ENCODE measurements around the gene PFKFB4. TPM values are rescaled to one million over a fixed set of nuclear protein-coding genes. Genes with fewer than 3 reads are reported as not detected.
A peak's percentile ranks its signal among the peaks of the same experiment; 100 is the strongest.

PFKFB4 gene
- total and polyA plus RNA-seq, 10 of the 15 experiments (the other 5 are each of a cell fraction or from before 2014, with no cell fraction given) = 0.37 to 89.1 (median 5.2) TPM

- H3K4me3 ChIP-seq = peak overlapping the region; percentile 54; the same call in 1 of the 2 replicates
- intact Hi-C loops (cut with micrococcal nuclease; ENCODE audit: unreplicated experiment) = no loop called here
- POLR2A ChIA-PET = interaction anchor here (0.7 to 7.1 kb wide), 2 partner anchors 92 to 427 kb away, joined by 3 to 91 read pairs; a partner anchor contains a TSS
- H2AFZ ChIP-seq (ENCODE audit: control insufficient read depth, low read depth, low read length) = no peak overlapping the region; the same call in 1 of the 2 replicates
- SMC1A ChIA-PET (ENCODE audit: uncharacterized antibody, unreplicated experiment) = interaction anchor here (1.6 to 4.9 kb wide), 2 partner anchors 91 to 125 kb away, joined by 3 to 28 read pairs; no protein-coding TSS in a partner anchor
- no peak overlapping the region for H3K27ac ChIP-seq (ENCODE audit: control insufficient read depth, insufficient read depth)
- in situ Hi-C loops (cut with MboI) = no loop called here
- no peaks in the 10 kb centered on the region for H3K36me3 ChIP-seq (ENCODE audit: control insufficient read depth in 2 of 2, insufficient read depth in 2 of 2, low read length in 1 of 2)
- H3K9ac ChIP-seq (ENCODE audit: control insufficient read depth, insufficient read depth, low read length) = no peak overlapping the region
- ATAC-seq (no peak), DNase-seq (ENCODE audit: low read depth, low spot score) (no peak), FAIRE-seq (no peak)
- H3K79me2 ChIP-seq (ENCODE audit: control insufficient read depth, insufficient read depth, low read length) = peaks cover 3% of the 10 kb centered on the region
- H3K4me1 ChIP-seq (ENCODE audit: control insufficient read depth, insufficient read depth, low read length) = peaks cover 36% of the 10 kb centered on the region
- peak overlapping the region; percentile 52 for H3K4me2 ChIP-seq (ENCODE audit: control insufficient read depth, insufficient read depth)
- no peaks in the 10 kb centered on the region for H3K27me3 ChIP-seq (replicated peaks in 1 of 2; ENCODE audit: control insufficient read depth in 2 of 2, insufficient read depth in 2 of 2, low read length in 1 of 2)
- CTCF ChIA-PET = interaction anchor here (0.6 to 16.3 kb wide), 6 partner anchors 12 to 160 kb away, joined by 3 to 239 read pairs (median 20); partner anchors contain the start of genes CCDC51, NCKIPSD, SLC26A6 and TMA7
- BruUV-seq (replicated peaks) = no TSS peak
- 26% methylated on average over 21 of the region's 21 CpGs for WGBS (ENCODE audit: insufficient coverage, insufficient replicate concordance, low lambda C conversion rate, missing lambda C conversion rate)
- H3K9me3 ChIP-seq (replicated peaks; ENCODE audit: control insufficient read depth, insufficient read depth, low read length) = no peaks in the 10 kb centered on the region
- H4K20me1 ChIP-seq (ENCODE audit: control insufficient read depth, insufficient read depth) = no peaks in the 10 kb centered on the region
- RAD21 ChIA-PET (ENCODE audit: unreplicated experiment) = interaction anchor here (1.1 to 6.8 kb wide), 4 partner anchors 74 to 125 kb away, joined by 3 to 32 read pairs (median 10); partner anchors contain the start of gene SLC26A6
- TF ChIP-seq MLLT1 (IDR thresholded peaks at IDR 0.05) (no peak), E2F4 (IDR thresholded peaks at IDR 0.05; ENCODE audit: low read depth, low read length) (no peak), STAT1 (conservative IDR thresholded peaks at IDR 0.05) (no peak), BRCA1 (IDR thresholded peaks at IDR 0.05; ENCODE audit: low read depth, low read length) (no peak), GATAD2B (conservative IDR thresholded peaks at IDR 0.05; ENCODE audit: low read depth) (no peak), EZH2 (IDR thresholded peaks at IDR 0.05; ENCODE audit: borderline replicate concordance, control insufficient read depth, low read depth, low read length) (no peak), YY1 (IDR thresholded peaks at IDR 0.05; ENCODE audit: low read depth, low read length) (no peak), ZSCAN29 (IDR thresholded peaks at IDR 0.05) (no peak), ZNF274 (IDR thresholded peaks at IDR 0.05; ENCODE audit: insufficient read depth, insufficient read length) (no peak), YBX1 (IDR thresholded peaks at IDR 0.05) (no peak), TCF7 (IDR thresholded peaks at IDR 0.05; ENCODE audit: borderline replicate concordance) (no peak)
- TF ChIP-seq, protein P1, sequence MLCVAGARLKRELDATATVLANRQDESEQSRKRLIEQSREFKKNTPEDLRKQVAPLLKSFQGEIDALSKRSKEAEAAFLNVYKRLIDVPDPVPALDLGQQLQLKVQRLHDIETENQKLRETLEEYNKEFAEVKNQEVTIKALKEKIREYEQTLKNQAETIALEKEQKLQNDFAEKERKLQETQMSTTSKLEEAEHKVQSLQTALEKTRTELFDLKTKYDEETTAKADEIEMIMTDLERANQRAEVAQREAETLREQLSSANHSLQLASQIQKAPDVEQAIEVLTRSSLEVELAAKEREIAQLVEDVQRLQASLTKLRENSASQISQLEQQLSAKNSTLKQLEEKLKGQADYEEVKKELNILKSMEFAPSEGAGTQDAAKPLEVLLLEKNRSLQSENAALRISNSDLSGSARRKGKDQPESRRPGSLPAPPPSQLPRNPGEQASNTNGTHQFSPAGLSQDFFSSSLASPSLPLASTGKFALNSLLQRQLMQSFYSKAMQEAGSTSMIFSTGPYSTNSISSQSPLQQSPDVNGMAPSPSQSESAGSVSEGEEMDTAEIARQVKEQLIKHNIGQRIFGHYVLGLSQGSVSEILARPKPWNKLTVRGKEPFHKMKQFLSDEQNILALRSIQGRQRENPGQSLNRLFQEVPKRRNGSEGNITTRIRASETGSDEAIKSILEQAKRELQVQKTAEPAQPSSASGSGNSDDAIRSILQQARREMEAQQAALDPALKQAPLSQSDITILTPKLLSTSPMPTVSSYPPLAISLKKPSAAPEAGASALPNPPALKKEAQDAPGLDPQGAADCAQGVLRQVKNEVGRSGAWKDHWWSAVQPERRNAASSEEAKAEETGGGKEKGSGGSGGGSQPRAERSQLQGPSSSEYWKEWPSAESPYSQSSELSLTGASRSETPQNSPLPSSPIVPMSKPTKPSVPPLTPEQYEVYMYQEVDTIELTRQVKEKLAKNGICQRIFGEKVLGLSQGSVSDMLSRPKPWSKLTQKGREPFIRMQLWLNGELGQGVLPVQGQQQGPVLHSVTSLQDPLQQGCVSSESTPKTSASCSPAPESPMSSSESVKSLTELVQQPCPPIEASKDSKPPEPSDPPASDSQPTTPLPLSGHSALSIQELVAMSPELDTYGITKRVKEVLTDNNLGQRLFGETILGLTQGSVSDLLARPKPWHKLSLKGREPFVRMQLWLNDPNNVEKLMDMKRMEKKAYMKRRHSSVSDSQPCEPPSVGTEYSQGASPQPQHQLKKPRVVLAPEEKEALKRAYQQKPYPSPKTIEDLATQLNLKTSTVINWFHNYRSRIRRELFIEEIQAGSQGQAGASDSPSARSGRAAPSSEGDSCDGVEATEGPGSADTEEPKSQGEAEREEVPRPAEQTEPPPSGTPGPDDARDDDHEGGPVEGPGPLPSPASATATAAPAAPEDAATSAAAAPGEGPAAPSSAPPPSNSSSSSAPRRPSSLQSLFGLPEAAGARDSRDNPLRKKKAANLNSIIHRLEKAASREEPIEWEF (IDR thresholded peaks at IDR 0.05; ENCODE audit: insufficient replicate concordance, low read depth, low read length) = no peak
- TF ChIP-seq, protein P2, sequence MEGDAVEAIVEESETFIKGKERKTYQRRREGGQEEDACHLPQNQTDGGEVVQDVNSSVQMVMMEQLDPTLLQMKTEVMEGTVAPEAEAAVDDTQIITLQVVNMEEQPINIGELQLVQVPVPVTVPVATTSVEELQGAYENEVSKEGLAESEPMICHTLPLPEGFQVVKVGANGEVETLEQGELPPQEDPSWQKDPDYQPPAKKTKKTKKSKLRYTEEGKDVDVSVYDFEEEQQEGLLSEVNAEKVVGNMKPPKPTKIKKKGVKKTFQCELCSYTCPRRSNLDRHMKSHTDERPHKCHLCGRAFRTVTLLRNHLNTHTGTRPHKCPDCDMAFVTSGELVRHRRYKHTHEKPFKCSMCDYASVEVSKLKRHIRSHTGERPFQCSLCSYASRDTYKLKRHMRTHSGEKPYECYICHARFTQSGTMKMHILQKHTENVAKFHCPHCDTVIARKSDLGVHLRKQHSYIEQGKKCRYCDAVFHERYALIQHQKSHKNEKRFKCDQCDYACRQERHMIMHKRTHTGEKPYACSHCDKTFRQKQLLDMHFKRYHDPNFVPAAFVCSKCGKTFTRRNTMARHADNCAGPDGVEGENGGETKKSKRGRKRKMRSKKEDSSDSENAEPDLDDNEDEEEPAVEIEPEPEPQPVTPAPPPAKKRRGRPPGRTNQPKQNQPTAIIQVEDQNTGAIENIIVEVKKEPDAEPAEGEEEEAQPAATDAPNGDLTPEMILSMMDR (IDR thresholded peaks at IDR 0.05 in 2 of 3, conservative IDR thresholded peaks at IDR 0.05 in 1 of 3; ENCODE audit: control insufficient read depth in 2 of 3, extremely low read depth in 1 of 3, insufficient read depth in 1 of 3, low read depth in 3 of 3, low read length in 3 of 3) = 0 out of 6 replicates have a peak, but pooled peaks of 1 of the 3 experiments have one; percentile 9
These were observed 4.6 kb upstream of the PFKFB4 start for GRCh38 chr3:48561045-48561736.
